DMS 273 (cell line): ENCODE data around the gene MTX3.

Experiments used
- DNase-seq: peaks from one replicate; lab custom pipeline; 2025; ENCODE audit not compliant: unreplicated experiment; lab: John Stamatoyannopoulos, UW

The MTX3 gene

GRCh38 chr5:79936002-79936645 lies 54.9 kb downstream of the MTX3 start:
- DNase-seq = peak; percentile 50

- no peak for DNase-seq
These were observed 56.4 kb downstream of the MTX3 start for GRCh38 chr5:79934681-79935080.

- peak; percentile 92 for DNase-seq
These were observed 58.3 kb downstream of the MTX3 start for GRCh38 chr5:79932510-79933504.

- no peak for DNase-seq
These were observed 59.2 kb downstream of the MTX3 start for GRCh38 chr5:79931866-79932265.

- DNase-seq = no peak
These were observed 59.7 kb downstream of the MTX3 start for GRCh38 chr5:79931409-79931808.

- DNase-seq = peak; percentile 89
These were observed 62.0 kb downstream of the MTX3 start for GRCh38 chr5:79929095-79929494.
